ENCODE data around the gene LRRC56. TPM values are rescaled to one million over a fixed set of nuclear protein-coding genes. Genes with fewer than 3 reads are reported as not detected.

The LRRC56 gene
- total and polyA plus RNA-seq, 2 of the 13 experiments (the other 11 are each of a cell fraction or from before 2014, with no cell fraction given), result 0.11 to 0.29 TPM

DNA sequence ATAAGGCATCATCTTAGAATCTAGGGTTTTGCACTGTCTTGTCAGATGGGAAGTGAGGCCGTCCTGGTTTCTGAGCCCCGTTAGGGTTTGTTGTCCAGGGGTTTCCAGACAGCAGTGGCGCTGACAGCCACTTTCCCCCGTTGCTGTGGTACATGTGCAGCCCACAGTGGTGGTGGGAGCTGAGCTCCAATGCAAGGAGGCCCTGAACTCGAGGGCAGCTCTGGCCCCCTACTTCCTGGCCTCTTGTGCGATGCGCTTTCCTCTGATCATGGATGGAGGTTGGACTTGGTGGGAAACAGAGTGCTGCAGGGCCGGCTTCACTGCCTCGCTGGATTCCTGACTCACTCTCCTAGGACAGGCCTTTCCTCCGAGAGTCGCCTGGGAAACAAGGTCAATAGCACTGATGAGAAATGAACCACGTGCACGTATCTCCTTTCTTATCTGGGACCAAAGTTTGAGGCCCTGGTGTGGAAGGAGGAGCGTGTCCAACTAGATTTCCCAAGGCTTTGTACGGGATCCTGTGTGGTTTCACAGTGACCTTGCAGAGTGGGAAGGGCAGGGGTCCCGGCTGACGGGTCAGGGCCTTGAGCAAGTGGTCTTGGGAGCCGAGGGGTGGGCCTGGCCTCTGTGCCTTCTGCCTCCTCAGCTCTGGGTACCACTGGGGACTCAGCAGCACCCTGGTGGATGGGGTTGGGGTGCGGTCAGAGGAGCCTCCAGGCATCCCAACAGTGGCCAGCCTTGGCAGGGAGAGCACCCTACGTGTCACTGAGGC lies 42.7 kb downstream of the LRRC56 start (continued):
- TF ChIP-seq LCORL (IDR thresholded peaks at IDR 0.05) (no peak), LCORL (CRISPR knock-in tag; IDR thresholded peaks at IDR 0.05) (no peak), CBX5 (CRISPR knock-in tag; IDR thresholded peaks at IDR 0.05; ENCODE audit: borderline replicate concordance) (0 out of 2 replicates have a peak, but pooled peaks have one; percentile 23), CBX1 (IDR thresholded peaks at IDR 0.05; ENCODE audit: low read depth) (no peak), KDM5B (CRISPR knock-in tag; IDR thresholded peaks at IDR 0.05; ENCODE audit: borderline replicate concordance) (peak; percentile 57; the same call in 1 of the 2 replicates), TBL1XR1 (IDR thresholded peaks at IDR 0.05; ENCODE audit: borderline replicate concordance, low read length, partially characterized antibody) (no peak), RBAK (CRISPR knock-in tag; IDR thresholded peaks at IDR 0.05) (no peak), CAMTA2 (CRISPR knock-in tag; IDR thresholded peaks at IDR 0.05; ENCODE audit: borderline replicate concordance) (no peak), SALL2 (CRISPR knock-in tag; IDR thresholded peaks at IDR 0.05) (no peak), JDP2 (CRISPR knock-in tag; IDR thresholded peaks at IDR 0.05; ENCODE audit: borderline replicate concordance) (no peak), ZNF605 (CRISPR knock-in tag; IDR thresholded peaks at IDR 0.05) (peak; percentile 57; the same call in 1 of the 2 replicates), ETV5 (CRISPR knock-in tag; IDR thresholded peaks at IDR 0.05; ENCODE audit: borderline replicate concordance) (no peak), ZMYM4 (CRISPR knock-in tag; IDR thresholded peaks at IDR 0.05) (no peak; the same call in 1 of the 2 replicates)
- TF ChIP-seq, protein P1, sequence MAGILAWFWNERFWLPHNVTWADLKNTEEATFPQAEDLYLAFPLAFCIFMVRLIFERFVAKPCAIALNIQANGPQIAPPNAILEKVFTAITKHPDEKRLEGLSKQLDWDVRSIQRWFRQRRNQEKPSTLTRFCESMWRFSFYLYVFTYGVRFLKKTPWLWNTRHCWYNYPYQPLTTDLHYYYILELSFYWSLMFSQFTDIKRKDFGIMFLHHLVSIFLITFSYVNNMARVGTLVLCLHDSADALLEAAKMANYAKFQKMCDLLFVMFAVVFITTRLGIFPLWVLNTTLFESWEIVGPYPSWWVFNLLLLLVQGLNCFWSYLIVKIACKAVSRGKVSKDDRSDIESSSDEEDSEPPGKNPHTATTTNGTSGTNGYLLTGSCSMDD (CRISPR knock-in tag; IDR thresholded peaks at IDR 0.05), result no peak
- TF ChIP-seq, protein P2, sequence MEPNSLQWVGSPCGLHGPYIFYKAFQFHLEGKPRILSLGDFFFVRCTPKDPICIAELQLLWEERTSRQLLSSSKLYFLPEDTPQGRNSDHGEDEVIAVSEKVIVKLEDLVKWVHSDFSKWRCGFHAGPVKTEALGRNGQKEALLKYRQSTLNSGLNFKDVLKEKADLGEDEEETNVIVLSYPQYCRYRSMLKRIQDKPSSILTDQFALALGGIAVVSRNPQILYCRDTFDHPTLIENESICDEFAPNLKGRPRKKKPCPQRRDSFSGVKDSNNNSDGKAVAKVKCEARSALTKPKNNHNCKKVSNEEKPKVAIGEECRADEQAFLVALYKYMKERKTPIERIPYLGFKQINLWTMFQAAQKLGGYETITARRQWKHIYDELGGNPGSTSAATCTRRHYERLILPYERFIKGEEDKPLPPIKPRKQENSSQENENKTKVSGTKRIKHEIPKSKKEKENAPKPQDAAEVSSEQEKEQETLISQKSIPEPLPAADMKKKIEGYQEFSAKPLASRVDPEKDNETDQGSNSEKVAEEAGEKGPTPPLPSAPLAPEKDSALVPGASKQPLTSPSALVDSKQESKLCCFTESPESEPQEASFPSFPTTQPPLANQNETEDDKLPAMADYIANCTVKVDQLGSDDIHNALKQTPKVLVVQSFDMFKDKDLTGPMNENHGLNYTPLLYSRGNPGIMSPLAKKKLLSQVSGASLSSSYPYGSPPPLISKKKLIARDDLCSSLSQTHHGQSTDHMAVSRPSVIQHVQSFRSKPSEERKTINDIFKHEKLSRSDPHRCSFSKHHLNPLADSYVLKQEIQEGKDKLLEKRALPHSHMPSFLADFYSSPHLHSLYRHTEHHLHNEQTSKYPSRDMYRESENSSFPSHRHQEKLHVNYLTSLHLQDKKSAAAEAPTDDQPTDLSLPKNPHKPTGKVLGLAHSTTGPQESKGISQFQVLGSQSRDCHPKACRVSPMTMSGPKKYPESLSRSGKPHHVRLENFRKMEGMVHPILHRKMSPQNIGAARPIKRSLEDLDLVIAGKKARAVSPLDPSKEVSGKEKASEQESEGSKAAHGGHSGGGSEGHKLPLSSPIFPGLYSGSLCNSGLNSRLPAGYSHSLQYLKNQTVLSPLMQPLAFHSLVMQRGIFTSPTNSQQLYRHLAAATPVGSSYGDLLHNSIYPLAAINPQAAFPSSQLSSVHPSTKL (CRISPR knock-in tag; IDR thresholded peaks at IDR 0.05), result peak; percentile 63
- TF ChIP-seq, protein P3, sequence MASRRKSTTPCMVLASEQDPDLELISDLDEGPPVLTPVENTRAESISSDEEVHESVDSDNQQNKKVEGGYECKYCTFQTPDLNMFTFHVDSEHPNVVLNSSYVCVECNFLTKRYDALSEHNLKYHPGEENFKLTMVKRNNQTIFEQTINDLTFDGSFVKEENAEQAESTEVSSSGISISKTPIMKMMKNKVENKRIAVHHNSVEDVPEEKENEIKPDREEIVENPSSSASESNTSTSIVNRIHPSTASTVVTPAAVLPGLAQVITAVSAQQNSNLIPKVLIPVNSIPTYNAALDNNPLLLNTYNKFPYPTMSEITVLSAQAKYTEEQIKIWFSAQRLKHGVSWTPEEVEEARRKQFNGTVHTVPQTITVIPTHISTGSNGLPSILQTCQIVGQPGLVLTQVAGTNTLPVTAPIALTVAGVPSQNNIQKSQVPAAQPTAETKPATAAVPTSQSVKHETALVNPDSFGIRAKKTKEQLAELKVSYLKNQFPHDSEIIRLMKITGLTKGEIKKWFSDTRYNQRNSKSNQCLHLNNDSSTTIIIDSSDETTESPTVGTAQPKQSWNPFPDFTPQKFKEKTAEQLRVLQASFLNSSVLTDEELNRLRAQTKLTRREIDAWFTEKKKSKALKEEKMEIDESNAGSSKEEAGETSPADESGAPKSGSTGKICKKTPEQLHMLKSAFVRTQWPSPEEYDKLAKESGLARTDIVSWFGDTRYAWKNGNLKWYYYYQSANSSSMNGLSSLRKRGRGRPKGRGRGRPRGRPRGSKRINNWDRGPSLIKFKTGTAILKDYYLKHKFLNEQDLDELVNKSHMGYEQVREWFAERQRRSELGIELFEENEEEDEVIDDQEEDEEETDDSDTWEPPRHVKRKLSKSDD (CRISPR knock-in tag; IDR thresholded peaks at IDR 0.05; ENCODE audit: low read depth), result peak; percentile 82; the same call in 1 of the 2 replicates
- TF ChIP-seq, protein P4, sequence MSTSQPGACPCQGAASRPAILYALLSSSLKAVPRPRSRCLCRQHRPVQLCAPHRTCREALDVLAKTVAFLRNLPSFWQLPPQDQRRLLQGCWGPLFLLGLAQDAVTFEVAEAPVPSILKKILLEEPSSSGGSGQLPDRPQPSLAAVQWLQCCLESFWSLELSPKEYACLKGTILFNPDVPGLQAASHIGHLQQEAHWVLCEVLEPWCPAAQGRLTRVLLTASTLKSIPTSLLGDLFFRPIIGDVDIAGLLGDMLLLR (CRISPR knock-in tag; IDR thresholded peaks at IDR 0.05), result peak; percentile 67; the same call in 1 of the 2 replicates
- TF ChIP-seq, protein P5, sequence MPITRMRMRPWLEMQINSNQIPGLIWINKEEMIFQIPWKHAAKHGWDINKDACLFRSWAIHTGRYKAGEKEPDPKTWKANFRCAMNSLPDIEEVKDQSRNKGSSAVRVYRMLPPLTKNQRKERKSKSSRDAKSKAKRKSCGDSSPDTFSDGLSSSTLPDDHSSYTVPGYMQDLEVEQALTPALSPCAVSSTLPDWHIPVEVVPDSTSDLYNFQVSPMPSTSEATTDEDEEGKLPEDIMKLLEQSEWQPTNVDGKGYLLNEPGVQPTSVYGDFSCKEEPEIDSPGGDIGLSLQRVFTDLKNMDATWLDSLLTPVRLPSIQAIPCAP (CRISPR knock-in tag; IDR thresholded peaks at IDR 0.05; ENCODE audit: low read depth), result no peak; the same call in 1 of the 2 replicates
